ENCODE measurements around the gene PDE8B.

The PDE8B gene

GRCh38 chr5:77355080-77355479 lies 144.6 kb downstream of the PDE8B start:
- H3K9me3 ChIP-seq (ENCODE audit: control insufficient read depth, low read length): no peaks in the 10 kb centered on the region
- H3K27ac ChIP-seq (ENCODE audit: insufficient read depth, low read length, poor library complexity, severe bottlenecking): no peak overlapping the region
- no peak for DNase-seq

GRCh38 chr5:77355751-77356150 lies 145.3 kb downstream of the PDE8B start:
- no peaks in the 10 kb centered on the region for H3K36me3 ChIP-seq (ENCODE audit: control insufficient read depth, insufficient read depth, low read length)

More at GRCh38 chr5:77355080-77355479, 144.6 kb downstream of the PDE8B start:
- H3K4me1 ChIP-seq (ENCODE audit: control insufficient read depth, insufficient read depth, low read length, poor library complexity, severe bottlenecking): no peaks in the 10 kb centered on the region
- H3K4me3 ChIP-seq (ENCODE audit: insufficient read depth, low read depth, low read length, poor library complexity, severe bottlenecking): no peak overlapping the region
- H3K36me3 ChIP-seq (ENCODE audit: control insufficient read depth, insufficient read depth, low read length): no peaks in the 10 kb centered on the region
- H3K27me3 ChIP-seq (replicated peaks; ENCODE audit: control insufficient read depth, insufficient read depth, low read length, poor library complexity, severe bottlenecking): no peaks in the 10 kb centered on the region

GRCh38 chr5:77356740-77357139 lies 146.3 kb downstream of the PDE8B start:
- Histone ChIP-seq H3K27ac (ENCODE audit: insufficient read depth, low read length, poor library complexity, severe bottlenecking) (no peak overlapping the region), H3K4me3 (ENCODE audit: insufficient read depth, low read depth, low read length, poor library complexity, severe bottlenecking) (no peak overlapping the region), H3K4me1 (ENCODE audit: control insufficient read depth, insufficient read depth, low read length, poor library complexity, severe bottlenecking) (no peaks in the 10 kb centered on the region), H3K9me3 (ENCODE audit: control insufficient read depth, low read length) (no peaks in the 10 kb centered on the region), H3K36me3 (ENCODE audit: control insufficient read depth, insufficient read depth, low read length) (no peaks in the 10 kb centered on the region), H3K27me3 (replicated peaks; ENCODE audit: control insufficient read depth, insufficient read depth, low read length, poor library complexity, severe bottlenecking) (no peaks in the 10 kb centered on the region)
- no peak for DNase-seq

More at GRCh38 chr5:77355751-77356150, 145.3 kb downstream of the PDE8B start:
- H3K27ac ChIP-seq (ENCODE audit: insufficient read depth, low read length, poor library complexity, severe bottlenecking): no peak overlapping the region
- no peaks in the 10 kb centered on the region for H3K27me3 ChIP-seq (replicated peaks; ENCODE audit: control insufficient read depth, insufficient read depth, low read length, poor library complexity, severe bottlenecking)
- DNase-seq: no peak
- H3K4me3 ChIP-seq (ENCODE audit: insufficient read depth, low read depth, low read length, poor library complexity, severe bottlenecking): no peak overlapping the region
- H3K9me3 ChIP-seq (ENCODE audit: control insufficient read depth, low read length): no peaks in the 10 kb centered on the region
- no peaks in the 10 kb centered on the region for H3K4me1 ChIP-seq (ENCODE audit: control insufficient read depth, insufficient read depth, low read length, poor library complexity, severe bottlenecking)

DNA sequence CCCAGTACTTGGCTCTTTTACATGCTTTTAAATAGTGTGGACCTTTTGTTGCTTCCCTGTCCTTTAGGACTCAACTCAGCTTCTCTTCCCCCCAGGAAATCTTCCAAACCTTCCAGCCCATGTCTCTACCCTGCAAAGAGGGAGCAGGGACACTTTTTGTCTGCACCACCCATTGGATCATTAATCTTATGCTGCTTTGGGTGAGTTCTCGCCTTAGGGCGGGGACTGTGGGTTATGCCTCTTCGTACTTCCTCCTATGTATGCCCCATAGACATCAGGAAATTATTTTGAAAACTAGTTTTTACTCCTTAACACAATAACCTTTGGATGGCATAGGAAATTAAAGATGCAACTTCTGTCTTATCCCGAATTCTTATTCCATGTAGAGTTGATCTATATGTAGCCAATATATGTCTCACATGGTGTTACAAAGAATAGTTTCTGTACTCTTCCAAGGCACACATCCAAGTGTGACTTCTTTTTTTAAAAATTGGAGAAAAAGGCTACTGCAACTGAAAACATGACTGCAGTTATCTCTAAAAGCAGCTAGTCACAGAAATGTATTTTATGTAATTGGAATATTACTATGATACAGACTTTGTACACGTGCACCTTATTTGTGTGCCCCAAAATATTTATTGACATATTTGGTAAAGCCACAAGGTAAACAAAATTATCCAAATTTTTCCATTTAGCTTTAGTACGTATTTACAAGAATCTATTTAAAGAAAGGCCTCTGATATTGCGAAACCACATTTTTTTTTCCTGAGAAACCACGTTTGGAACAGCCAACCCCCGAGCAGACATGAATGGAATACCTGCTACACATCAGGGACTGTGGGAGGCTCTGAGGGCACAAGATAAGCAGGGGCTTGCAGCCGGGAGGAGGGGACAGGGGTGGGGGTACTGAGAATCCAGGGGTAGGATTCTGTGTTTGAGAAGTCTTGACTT lies 148.1 kb downstream of the PDE8B start:
- Histone ChIP-seq H3K27me3 (replicated peaks; ENCODE audit: control insufficient read depth, insufficient read depth, low read length, poor library complexity, severe bottlenecking) (no peaks in the 10 kb centered on the region), H3K4me3 (ENCODE audit: insufficient read depth, low read depth, low read length, poor library complexity, severe bottlenecking) (no peak overlapping the region), H3K36me3 (ENCODE audit: control insufficient read depth, insufficient read depth, low read length) (no peaks in the 10 kb centered on the region), H3K9me3 (ENCODE audit: control insufficient read depth, low read length) (no peaks in the 10 kb centered on the region), H3K4me1 (ENCODE audit: control insufficient read depth, insufficient read depth, low read length, poor library complexity, severe bottlenecking) (no peaks in the 10 kb centered on the region), H3K27ac (ENCODE audit: insufficient read depth, low read length, poor library complexity, severe bottlenecking) (no peak overlapping the region)
- DNase-seq: no peak

GRCh38 chr5:77359231-77359630 lies 148.8 kb downstream of the PDE8B start:
- no peak overlapping the region for H3K27ac ChIP-seq (ENCODE audit: insufficient read depth, low read length, poor library complexity, severe bottlenecking)
- no peaks in the 10 kb centered on the region for H3K4me1 ChIP-seq (ENCODE audit: control insufficient read depth, insufficient read depth, low read length, poor library complexity, severe bottlenecking)
- H3K4me3 ChIP-seq (ENCODE audit: insufficient read depth, low read depth, low read length, poor library complexity, severe bottlenecking): no peak overlapping the region
- no peaks in the 10 kb centered on the region for H3K9me3 ChIP-seq (ENCODE audit: control insufficient read depth, low read length)
- DNase-seq: no peak
- H3K27me3 ChIP-seq (replicated peaks; ENCODE audit: control insufficient read depth, insufficient read depth, low read length, poor library complexity, severe bottlenecking): no peaks in the 10 kb centered on the region
- H3K36me3 ChIP-seq (ENCODE audit: control insufficient read depth, insufficient read depth, low read length): no peaks in the 10 kb centered on the region

DNA sequence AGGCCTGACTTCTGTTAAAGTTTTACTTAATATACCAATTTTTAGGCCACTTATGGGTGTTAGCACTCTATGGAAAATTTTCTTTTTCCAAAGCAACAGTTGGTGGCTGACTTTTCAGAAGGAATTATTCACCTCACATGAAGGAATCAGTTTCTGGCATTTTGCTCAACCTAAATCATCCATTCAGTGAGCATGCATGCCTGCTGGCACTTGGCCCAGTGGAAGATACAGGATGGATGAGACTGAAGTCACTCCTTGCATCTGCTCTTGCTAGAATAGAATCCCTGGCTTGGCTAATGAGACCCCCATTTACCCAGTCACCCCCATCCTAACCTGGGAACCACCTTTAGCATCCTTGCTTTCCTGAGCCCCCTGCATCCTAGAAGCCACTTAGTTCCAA lies 149.9 kb downstream of the PDE8B start:
- Histone ChIP-seq H3K4me3 (ENCODE audit: insufficient read depth, low read depth, low read length, poor library complexity, severe bottlenecking) (no peak overlapping the region), H3K27me3 (replicated peaks; ENCODE audit: control insufficient read depth, insufficient read depth, low read length, poor library complexity, severe bottlenecking) (no peaks in the 10 kb centered on the region), H3K9me3 (ENCODE audit: control insufficient read depth, low read length) (no peaks in the 10 kb centered on the region), H3K36me3 (ENCODE audit: control insufficient read depth, insufficient read depth, low read length) (no peaks in the 10 kb centered on the region), H3K4me1 (ENCODE audit: control insufficient read depth, insufficient read depth, low read length, poor library complexity, severe bottlenecking) (no peaks in the 10 kb centered on the region), H3K27ac (ENCODE audit: insufficient read depth, low read length, poor library complexity, severe bottlenecking) (no peak overlapping the region)
- no peak for DNase-seq

GRCh38 chr5:77360973-77361372 lies 150.5 kb downstream of the PDE8B start:
- no peak for DNase-seq
- H3K27me3 ChIP-seq (replicated peaks; ENCODE audit: control insufficient read depth, insufficient read depth, low read length, poor library complexity, severe bottlenecking): no peaks in the 10 kb centered on the region
- H3K4me3 ChIP-seq (ENCODE audit: insufficient read depth, low read depth, low read length, poor library complexity, severe bottlenecking): no peak overlapping the region
- H3K27ac ChIP-seq (ENCODE audit: insufficient read depth, low read length, poor library complexity, severe bottlenecking): no peak overlapping the region
- H3K4me1 ChIP-seq (ENCODE audit: control insufficient read depth, insufficient read depth, low read length, poor library complexity, severe bottlenecking): no peaks in the 10 kb centered on the region
- H3K36me3 ChIP-seq (ENCODE audit: control insufficient read depth, insufficient read depth, low read length): no peaks in the 10 kb centered on the region
- no peaks in the 10 kb centered on the region for H3K9me3 ChIP-seq (ENCODE audit: control insufficient read depth, low read length)

DNA sequence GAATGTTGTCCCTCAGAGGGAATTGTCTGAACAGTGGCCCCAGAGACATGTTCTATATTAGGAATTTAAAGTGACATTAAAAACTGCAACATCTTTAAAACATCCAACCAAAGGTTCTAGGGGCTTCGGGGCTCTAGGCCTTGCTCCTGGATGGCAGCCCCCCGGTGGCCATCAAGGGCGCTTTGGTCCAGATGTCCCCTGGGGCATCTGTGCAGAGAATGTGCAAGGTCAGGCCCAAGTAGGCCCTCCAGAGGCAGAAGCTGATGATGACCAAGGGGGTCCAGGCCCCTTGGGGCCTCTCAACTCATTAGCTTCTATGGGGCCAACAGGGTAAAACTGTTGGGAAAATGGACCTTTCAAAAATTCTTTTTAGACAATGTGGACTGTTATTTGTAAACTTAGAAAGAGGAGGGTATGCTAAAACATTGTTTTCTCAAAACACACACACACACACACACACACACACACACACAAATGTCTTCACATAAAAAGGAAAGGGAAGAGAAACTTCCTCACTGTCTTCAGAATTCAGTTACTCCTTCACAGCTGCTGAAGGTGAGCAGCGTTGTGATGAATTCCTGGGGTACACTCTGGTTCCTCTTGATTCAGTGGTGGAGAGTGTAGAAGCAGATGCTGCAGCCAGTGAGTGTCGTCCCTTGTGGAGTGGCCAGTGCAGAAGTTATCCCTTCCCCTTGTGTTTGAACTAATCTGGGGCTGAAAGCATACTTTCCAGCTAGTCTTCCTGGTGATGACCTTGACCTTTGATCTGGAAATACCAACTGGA lies 156.4 kb downstream of the PDE8B start:
- H3K27me3 ChIP-seq (replicated peaks; ENCODE audit: control insufficient read depth, insufficient read depth, low read length, poor library complexity, severe bottlenecking): no peaks in the 10 kb centered on the region
- no peak overlapping the region for H3K4me3 ChIP-seq (ENCODE audit: insufficient read depth, low read depth, low read length, poor library complexity, severe bottlenecking)
- no peaks in the 10 kb centered on the region for H3K4me1 ChIP-seq (ENCODE audit: control insufficient read depth, insufficient read depth, low read length, poor library complexity, severe bottlenecking)
- H3K9me3 ChIP-seq (ENCODE audit: control insufficient read depth, low read length): no peaks in the 10 kb centered on the region
- DNase-seq: no peak
- no peak overlapping the region for H3K27ac ChIP-seq (ENCODE audit: insufficient read depth, low read length, poor library complexity, severe bottlenecking)
- H3K36me3 ChIP-seq (ENCODE audit: control insufficient read depth, insufficient read depth, low read length): no peaks in the 10 kb centered on the region

- no peak overlapping the region for H3K4me3 ChIP-seq (ENCODE audit: insufficient read depth, low read depth, low read length, poor library complexity, severe bottlenecking)
- H3K36me3 ChIP-seq (ENCODE audit: control insufficient read depth, insufficient read depth, low read length): no peaks in the 10 kb centered on the region
- no peaks in the 10 kb centered on the region for H3K4me1 ChIP-seq (ENCODE audit: control insufficient read depth, insufficient read depth, low read length, poor library complexity, severe bottlenecking)
- no peaks in the 10 kb centered on the region for H3K9me3 ChIP-seq (ENCODE audit: control insufficient read depth, low read length)
- H3K27ac ChIP-seq (ENCODE audit: insufficient read depth, low read length, poor library complexity, severe bottlenecking): no peak overlapping the region
- no peak for DNase-seq
- no peaks in the 10 kb centered on the region for H3K27me3 ChIP-seq (replicated peaks; ENCODE audit: control insufficient read depth, insufficient read depth, low read length, poor library complexity, severe bottlenecking)
Measured at GRCh38 chr5:77367741-77368140, 157.3 kb downstream of the PDE8B start.

- no peaks in the 10 kb centered on the region for H3K4me1 ChIP-seq (ENCODE audit: control insufficient read depth, insufficient read depth, low read length, poor library complexity, severe bottlenecking)
- no peak overlapping the region for H3K27ac ChIP-seq (ENCODE audit: insufficient read depth, low read length, poor library complexity, severe bottlenecking)
- no peaks in the 10 kb centered on the region for H3K36me3 ChIP-seq (ENCODE audit: control insufficient read depth, insufficient read depth, low read length)
- no peaks in the 10 kb centered on the region for H3K9me3 ChIP-seq (ENCODE audit: control insufficient read depth, low read length)
- DNase-seq: no peak
- no peak overlapping the region for H3K4me3 ChIP-seq (ENCODE audit: insufficient read depth, low read depth, low read length, poor library complexity, severe bottlenecking)
- H3K27me3 ChIP-seq (replicated peaks; ENCODE audit: control insufficient read depth, insufficient read depth, low read length, poor library complexity, severe bottlenecking): no peaks in the 10 kb centered on the region
Measured at GRCh38 chr5:77368367-77368766, 157.9 kb downstream of the PDE8B start.

All from effector memory CD4-positive, alpha-beta T cell (primary cell).